HUES48 (cell line): ENCODE measurements around the gene RFTN1.
"Not testable (repeated sequence)": the region's sequence is repeated elsewhere in the genome, so short reads cannot be mapped to it uniquely, and the experiment has no call there.

ENCODE experiments used
- H3K27ac ChIP-seq: one replicate; pipeline ENCODE4 v1.7.0; 2013; ENCODE audit warnings: low read depth, low read length, inconsistent platforms
- H3K27me3 ChIP-seq: 2 replicates; pipeline ENCODE4 v1.6.1; 2013; ENCODE audit warnings: mild to moderate bottlenecking, low read length; ENCODE audit not compliant: control insufficient read depth, insufficient read depth
- H3K36me3 ChIP-seq: 2 replicates; pipeline ENCODE4 v1.6.1; 2013; ENCODE audit warnings: low read length; ENCODE audit not compliant: control insufficient read depth, insufficient read depth
- H3K4me1 ChIP-seq: 2 replicates; pipeline ENCODE4 v1.6.1; 2013; ENCODE audit warnings: mild to moderate bottlenecking, low read length; ENCODE audit not compliant: control insufficient read depth, insufficient read depth
- H3K4me3 ChIP-seq: 2 replicates; pipeline ENCODE4 v1.5.1; 2013; ENCODE audit warnings: mild to moderate bottlenecking, low read depth, low read length
- H3K9ac ChIP-seq: 2 replicates; pipeline ENCODE4 v1.6.1; 2013; ENCODE audit warnings: mild to moderate bottlenecking, low read depth, low read length, moderate library complexity
- H3K9me3 ChIP-seq: 2 replicates; pipeline ENCODE4 v1.6.1; 2013; ENCODE audit warnings: low read length; ENCODE audit not compliant: control insufficient read depth, insufficient read depth

RFTN1 gene

DNA sequence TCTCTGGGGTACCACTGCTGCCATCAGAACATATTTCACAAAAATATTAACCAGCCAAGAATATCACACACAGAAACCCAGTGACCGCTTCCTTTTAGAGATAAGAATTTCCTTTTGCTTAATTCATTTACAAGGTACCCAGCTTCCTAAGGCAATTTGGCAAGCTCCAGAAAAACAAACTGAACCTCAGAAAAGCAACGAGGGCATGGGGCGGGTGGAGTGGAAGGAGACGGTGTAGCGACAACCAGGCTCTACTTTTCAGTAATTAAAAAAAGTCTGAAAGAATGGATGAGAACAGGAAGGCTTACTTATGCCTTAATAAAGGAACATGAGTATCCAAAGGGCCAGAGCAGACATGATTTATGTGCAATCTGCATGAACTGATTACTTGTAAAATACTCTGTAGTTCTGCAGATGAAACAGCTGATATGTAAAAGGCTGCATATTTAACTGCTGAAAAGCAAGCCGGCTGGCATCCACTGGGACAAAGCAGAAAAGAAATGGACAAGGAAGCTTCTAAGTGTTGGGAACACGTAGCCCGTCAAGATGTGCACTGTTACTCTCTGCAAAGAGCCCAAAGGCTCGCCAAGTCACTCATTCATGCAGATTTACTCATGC is 18.6 kb downstream of the RFTN1 start:
- Histone ChIP-seq H3K27me3 (no peaks in the 10 kb centered on the region), H3K27ac (no peak overlapping the region), H3K9me3 (no peaks in the 10 kb centered on the region), H3K9ac (no peak overlapping the region), H3K4me3 (no peak overlapping the region), H3K36me3 (no peaks in the 10 kb centered on the region), H3K4me1 (peaks cover 20% of the 10 kb centered on the region)

DNA sequence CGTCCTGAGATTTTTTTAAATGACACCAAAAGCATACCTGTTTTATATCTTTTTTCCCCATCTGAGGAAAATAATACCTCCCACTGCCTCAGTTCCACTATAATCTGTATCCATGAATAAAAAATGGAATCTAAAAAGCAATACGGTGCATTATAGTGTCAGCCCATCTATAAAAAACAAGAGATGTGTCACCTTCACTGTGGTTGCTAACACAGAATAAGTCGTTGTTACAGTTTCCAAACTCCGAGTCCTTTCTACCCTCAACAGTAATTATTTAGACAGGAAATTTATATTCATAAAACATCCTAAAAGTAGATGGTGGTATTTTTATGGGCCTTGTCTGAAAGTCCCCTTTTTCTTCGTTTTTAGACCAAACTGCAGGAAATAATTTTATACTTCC is 19.4 kb downstream of the RFTN1 start:
- no peaks in the 10 kb centered on the region for H3K27me3 ChIP-seq
- no peaks in the 10 kb centered on the region for H3K36me3 ChIP-seq
- no peaks in the 10 kb centered on the region for H3K9me3 ChIP-seq
- no peak overlapping the region for H3K27ac ChIP-seq
- H3K4me1 ChIP-seq, result peaks cover 20% of the 10 kb centered on the region
- no peak overlapping the region for H3K4me3 ChIP-seq
- H3K9ac ChIP-seq, result no peak overlapping the region

DNA sequence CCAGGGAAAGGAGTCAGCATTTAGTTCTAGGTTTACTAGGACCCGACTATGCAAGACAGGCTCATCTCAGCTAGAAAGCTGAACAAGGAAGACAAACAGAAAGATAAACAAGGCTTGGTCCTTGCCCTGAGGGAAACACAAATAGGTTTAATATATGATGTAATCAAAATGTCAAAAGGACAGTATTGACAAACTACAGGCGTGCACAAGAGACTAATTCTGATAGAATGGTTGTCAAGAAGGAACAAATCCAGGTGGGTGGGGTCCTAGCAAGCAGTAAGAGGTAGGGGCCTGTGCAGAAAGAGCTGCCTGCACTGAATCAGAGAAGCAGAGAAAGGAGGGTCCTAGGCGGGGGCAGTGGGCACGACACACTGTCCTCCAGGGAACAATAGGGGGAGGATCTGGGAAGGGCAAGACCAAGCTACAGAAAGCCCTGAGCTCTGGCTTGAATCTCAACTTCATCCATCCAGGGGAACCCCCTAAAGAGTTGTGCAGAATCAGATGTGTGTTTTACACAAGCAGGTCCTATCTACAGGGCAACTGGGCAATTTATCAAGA is 23.4 kb downstream of the RFTN1 start:
- Histone ChIP-seq H3K27ac (no peak overlapping the region), H3K36me3 (no peaks in the 10 kb centered on the region), H3K4me3 (no peak overlapping the region), H3K4me1 (peaks cover 2% of the 10 kb centered on the region; the same call in 1 of the 2 replicates), H3K9ac (no peak overlapping the region), H3K27me3 (no peaks in the 10 kb centered on the region), H3K9me3 (no peaks in the 10 kb centered on the region)

DNA sequence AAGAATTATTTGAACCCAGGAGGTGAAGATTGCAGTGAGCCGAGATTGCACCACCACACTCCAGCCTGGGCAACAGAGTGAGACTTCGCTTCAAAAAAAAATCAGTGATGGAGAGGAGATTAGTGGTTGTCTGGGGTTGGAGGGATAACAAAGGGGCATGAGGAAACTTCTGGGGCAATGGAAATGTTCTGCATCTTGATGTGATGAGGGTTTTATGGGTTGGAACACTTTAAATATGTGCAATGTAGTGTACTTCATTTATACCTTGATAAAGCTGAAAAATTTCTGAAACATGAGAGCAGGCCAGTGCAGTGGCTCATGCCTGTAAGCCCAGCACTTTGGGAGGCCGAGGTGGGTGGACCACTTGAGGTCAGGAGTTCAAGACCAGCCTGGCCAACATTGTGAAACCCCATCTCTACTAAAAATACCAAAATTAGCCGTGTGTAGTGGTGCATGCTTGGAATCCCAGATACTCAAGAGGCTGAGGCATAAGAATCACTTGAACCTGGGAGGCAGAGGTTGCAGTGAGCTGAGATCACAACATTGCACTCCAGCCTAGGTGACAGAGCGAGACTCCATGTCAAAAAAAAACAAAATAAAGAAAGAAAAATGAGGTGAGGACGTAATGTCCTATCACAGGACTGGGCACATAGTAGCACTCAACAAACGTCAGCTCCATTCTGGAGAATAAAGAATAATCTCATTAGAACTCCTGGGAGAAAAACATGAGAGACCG is 24.0 kb downstream of the RFTN1 start:
- H3K36me3 ChIP-seq, H3K9ac ChIP-seq, H3K9me3 ChIP-seq, H3K27ac ChIP-seq, H3K27me3 ChIP-seq, H3K4me1 ChIP-seq, H3K4me3 ChIP-seq: not testable (repeated sequence)

DNA sequence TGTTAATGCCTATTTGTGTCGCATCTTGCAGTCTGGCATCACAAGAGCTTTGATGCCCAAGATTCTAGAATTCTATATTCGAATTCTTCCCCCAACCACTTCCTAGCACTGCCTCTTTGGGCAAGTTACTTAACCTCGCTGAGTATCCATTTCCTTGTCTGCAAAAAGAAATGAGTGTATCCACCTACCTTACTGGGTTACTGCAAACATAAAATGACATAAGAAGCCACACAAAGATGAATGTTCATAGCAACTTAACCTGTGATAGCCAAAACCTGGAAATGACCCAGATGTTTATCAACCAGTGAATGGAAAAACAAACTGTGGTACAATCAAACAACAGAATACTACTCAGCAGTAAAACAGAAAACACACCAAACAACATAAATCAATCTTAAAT is 24.9 kb downstream of the RFTN1 start:
- peaks cover 12% of the 10 kb centered on the region for H3K4me1 ChIP-seq
- H3K27me3 ChIP-seq, result no peaks in the 10 kb centered on the region
- H3K4me3 ChIP-seq, result no peak overlapping the region
- no peak overlapping the region for H3K9ac ChIP-seq
- no peak overlapping the region for H3K27ac ChIP-seq
- H3K36me3 ChIP-seq, result no peaks in the 10 kb centered on the region
- no peaks in the 10 kb centered on the region for H3K9me3 ChIP-seq

DNA sequence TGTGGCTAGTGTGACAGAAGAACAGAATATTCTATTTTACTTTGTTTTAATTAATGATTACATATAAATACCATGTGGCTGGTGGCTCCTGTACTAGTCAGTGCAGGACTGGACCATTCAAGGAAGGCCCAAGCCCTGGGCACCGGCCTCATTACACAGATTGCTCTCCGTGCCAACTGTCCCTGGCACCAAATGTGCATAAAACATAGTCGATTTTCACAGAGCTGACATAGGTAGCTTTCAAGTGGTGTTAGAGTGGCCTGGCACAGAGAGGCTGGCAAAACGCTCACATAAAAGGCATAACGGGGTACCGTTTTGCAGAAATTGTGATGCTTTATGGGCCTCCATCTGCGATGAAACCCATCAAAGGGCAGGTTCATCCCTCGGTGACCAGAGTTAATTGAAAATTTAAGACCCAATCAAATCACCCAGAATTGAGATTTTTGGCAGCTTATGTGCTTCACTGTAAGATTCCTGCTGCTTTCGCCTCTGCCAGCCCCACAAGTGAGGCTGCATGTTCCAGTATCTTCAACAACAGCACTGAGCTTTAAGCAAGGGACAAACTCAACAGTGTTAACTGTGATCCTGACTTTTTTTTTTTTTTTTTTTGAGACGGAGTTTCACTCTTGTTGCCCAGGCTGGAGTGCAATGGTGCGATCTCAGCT is 25.9 kb downstream of the RFTN1 start:
- H3K27ac ChIP-seq, result no peak overlapping the region
- H3K9ac ChIP-seq, result no peak overlapping the region
- H3K27me3 ChIP-seq, result no peaks in the 10 kb centered on the region
- no peak overlapping the region for H3K4me3 ChIP-seq
- no peaks in the 10 kb centered on the region for H3K36me3 ChIP-seq
- H3K9me3 ChIP-seq, result no peaks in the 10 kb centered on the region
- H3K4me1 ChIP-seq, result peaks cover 20% of the 10 kb centered on the region

DNA sequence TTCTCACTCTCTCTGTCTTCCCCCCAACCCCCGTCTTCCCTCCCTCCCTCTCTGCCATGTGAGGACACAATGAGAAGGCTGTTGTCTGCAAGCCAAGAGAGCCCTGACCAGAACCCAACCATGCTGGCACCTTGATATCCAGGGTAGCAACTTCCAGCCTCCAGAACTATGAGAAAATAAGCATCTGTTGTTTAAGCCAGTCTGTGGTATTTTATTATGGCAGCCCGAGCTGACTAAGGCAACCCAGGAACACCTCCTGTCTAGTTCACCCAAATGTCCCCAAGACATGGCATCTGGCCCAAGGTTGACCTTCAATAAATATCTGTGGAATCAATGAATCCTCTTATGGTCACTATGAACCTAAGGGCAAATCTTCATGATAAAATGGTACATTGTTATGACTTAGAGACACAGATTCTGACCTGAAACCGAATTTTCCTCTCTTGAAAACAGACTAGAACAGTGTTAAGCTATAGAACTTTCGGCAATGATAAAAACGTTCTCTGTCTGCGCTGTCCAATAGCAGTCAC is 26.5 kb downstream of the RFTN1 start:
- Histone ChIP-seq H3K9ac (no peak overlapping the region), H3K27ac (no peak overlapping the region), H3K4me1 (peaks cover 26% of the 10 kb centered on the region), H3K27me3 (peaks cover 4% of the 10 kb centered on the region; the same call in 1 of the 2 replicates), H3K9me3 (no peaks in the 10 kb centered on the region), H3K4me3 (no peak overlapping the region), H3K36me3 (no peaks in the 10 kb centered on the region)

DNA sequence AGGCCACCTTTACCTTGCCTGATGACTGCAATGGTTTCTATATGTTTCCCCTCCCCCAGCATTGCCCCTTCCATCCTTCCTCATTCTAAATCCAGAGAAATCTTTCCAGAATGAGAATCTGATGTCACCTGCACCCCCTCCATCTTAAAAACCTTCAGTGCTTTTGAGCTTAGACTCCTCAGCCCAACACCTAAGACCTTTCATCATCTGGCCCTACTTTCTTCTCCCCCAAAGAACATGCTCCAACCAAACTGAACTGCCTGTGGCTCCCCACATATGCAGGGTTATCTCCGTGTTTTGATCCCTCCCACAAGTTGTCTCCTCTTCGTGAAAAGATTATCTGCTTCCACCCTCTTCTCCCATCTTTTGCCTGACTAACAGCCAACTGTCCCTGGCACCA is 27.3 kb downstream of the RFTN1 start:
- Histone ChIP-seq H3K9me3 (no peaks in the 10 kb centered on the region), H3K9ac (no peak overlapping the region), H3K36me3 (no peaks in the 10 kb centered on the region), H3K4me3 (no peak overlapping the region), H3K27me3 (peaks cover 8% of the 10 kb centered on the region; the same call in 1 of the 2 replicates), H3K27ac (no peak overlapping the region), H3K4me1 (peaks cover 34% of the 10 kb centered on the region)

DNA sequence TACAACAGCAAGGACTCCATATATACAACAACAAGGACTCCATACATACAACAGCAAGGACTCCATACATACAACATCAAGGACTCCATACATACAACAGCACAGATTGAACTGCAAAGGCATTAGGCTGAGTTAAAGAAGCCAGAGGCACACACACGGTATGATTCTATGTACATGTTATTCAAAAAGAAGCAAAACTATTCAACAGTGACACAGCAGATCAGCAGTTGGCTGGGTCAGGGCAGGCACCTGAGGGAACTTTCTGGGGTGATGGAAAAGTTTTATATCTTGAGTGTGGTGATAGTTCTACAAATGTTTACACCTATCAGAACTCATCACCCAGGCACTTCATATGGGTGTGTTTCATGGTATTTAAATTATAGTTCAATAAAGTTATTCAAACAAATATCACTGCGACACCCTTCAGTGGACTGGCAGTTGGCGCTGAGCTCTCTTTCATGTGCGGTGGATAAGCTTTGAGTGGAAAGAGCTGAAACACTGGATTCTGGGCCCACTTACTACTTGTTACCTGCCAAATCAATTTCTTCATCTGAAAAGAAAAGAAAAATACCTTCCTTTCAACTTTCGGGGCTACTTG is 28.0 kb downstream of the RFTN1 start:
- H3K36me3 ChIP-seq, result no peaks in the 10 kb centered on the region
- H3K4me1 ChIP-seq, result peaks cover 41% of the 10 kb centered on the region
- peaks cover 8% of the 10 kb centered on the region; the same call in 1 of the 2 replicates for H3K27me3 ChIP-seq
- H3K9me3 ChIP-seq, result no peaks in the 10 kb centered on the region
- no peak overlapping the region for H3K9ac ChIP-seq
- H3K4me3 ChIP-seq, result no peak overlapping the region
- H3K27ac ChIP-seq, result no peak overlapping the region

DNA sequence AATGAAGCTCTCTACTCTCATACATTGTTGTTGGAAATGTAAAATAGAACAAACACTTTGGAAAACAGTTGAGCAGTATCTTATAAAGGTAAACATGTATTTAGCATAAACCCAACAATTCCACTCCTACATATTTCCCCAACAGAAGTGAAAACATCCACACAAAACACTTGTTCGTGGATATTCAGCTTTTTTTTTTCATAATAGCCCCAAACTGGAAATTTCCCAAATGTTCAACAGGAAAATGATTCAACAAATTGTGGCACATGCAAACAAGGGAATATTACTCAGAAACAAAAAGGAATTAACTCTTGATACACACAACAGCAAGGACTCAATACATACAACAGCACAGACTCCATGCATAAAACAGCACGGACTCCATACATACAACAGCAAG is 28.5 kb downstream of the RFTN1 start:
- Histone ChIP-seq H3K4me1 (peaks cover 47% of the 10 kb centered on the region), H3K9me3 (no peaks in the 10 kb centered on the region), H3K36me3 (no peaks in the 10 kb centered on the region), H3K9ac (no peak overlapping the region), H3K27me3 (peaks cover 8% of the 10 kb centered on the region; the same call in 1 of the 2 replicates), H3K4me3 (no peak overlapping the region), H3K27ac (no peak overlapping the region)
